A549 (cell line): ENCODE measurements around the gene MBD3L5. TPM values are rescaled to one million over a fixed set of nuclear protein-coding genes. Genes with fewer than 3 reads are reported as not detected.
A peak's percentile ranks its signal among the peaks of the same experiment; 100 is the strongest.

ENCODE experiments used
- ATAC-seq, 2 experiments: fragments of 200-7000 bp in 1 of 2; fragments of >200 bp in 1 of 2; cut with Nextera tagmentation in 1 of 2; cut with Tn5 transposase in 1 of 2; 3 replicates each; pipeline versions ENCODE4 v1.8.0 to v1.9.1; 2018 to 2020; ENCODE audit warnings: mild to moderate bottlenecking in 1 of 2, moderate library complexity in 1 of 2
- CTCF ChIA-PET: fragments of 300-600 bp; sonication (Branson Sonifier 250); formaldehyde crosslinking; extraction: SDS; loops from one replicate; lab custom pipeline; 2021; ENCODE audit warnings: antibody characterized with exemption, inconsistent platforms; lab: Yijun Ruan, JAX
- POLR2A ChIA-PET: fragments of 350-600 bp; formaldehyde crosslinking; extraction: SDS; loops from one replicate; lab custom pipeline; 2021; ENCODE audit warnings: antibody characterized with exemption, inconsistent platforms; lab: Yijun Ruan, JAX
- DNase-seq, 2 experiments: peaks; one replicate each; pipeline versions ENCODE4 v3.0.0 to v3.0.0-alpha.2; 2011 to 2016; ENCODE audit warnings: low read depth in 1 of 2, low spot score in 1 of 2
- FAIRE-seq: peaks from 2 replicates; lab custom pipeline; 2011; peaks lifted over from hg19 to GRCh38; lab: Jason Lieb, UNC
- H3K27ac ChIP-seq, 2 experiments: fragments of >200 bp; sonication (Bioruptor Twin); formaldehyde crosslinking; 3 replicates each; pipeline ENCODE4 v1.5.1; 2016 to 2017
- H3K4me1 ChIP-seq: fragments of >200 bp; sonication (Bioruptor Twin); formaldehyde crosslinking; 3 replicates; pipeline ENCODE4 v1.6.1; 2016
- H3K4me2 ChIP-seq: fragments of >200 bp; sonication (Bioruptor Twin); formaldehyde crosslinking; 3 replicates; pipeline ENCODE4 v1.6.1; 2016
- H3K4me3 ChIP-seq: fragments of >200 bp; sonication (Bioruptor Twin); formaldehyde crosslinking; 3 replicates; pipeline ENCODE4 v1.5.1; 2016
- H3K9me3 ChIP-seq: fragments of >200 bp; sonication (Bioruptor Twin); formaldehyde crosslinking; 3 replicates; pipeline ENCODE4 v1.6.1; 2016
- BHLHE40 ChIP-seq: IDR thresholded peaks from 2 replicates; pipeline ENCODE4 v1.6.1; 2012; ENCODE audit warnings: low read depth, low read length, inconsistent platforms
- CHD2 ChIP-seq: fragments of 150-350 bp; IDR thresholded peaks from 2 replicates; pipeline ENCODE4 v1.6.1; 2014; ENCODE audit warnings: low read length; ENCODE audit not compliant: partially characterized antibody
- CHD4 ChIP-seq: fragments of 200-600 bp; sonication (generic); IDR thresholded peaks from 2 replicates; pipeline ENCODE4 v1.6.1; 2016; ENCODE audit warnings: antibody characterized with exemption, mild to moderate bottlenecking, borderline replicate concordance
- EP300 ChIP-seq, 2 experiments: fragments of >200 bp; sonication (Bioruptor Twin); formaldehyde crosslinking; IDR thresholded peaks; 2 replicates in 1 of 2; 3 replicates in 1 of 2; pipeline ENCODE4 v1.6.1; 2016 to 2017
- ESRRA ChIP-seq: fragments of 150-350 bp; IDR thresholded peaks from 2 replicates; pipeline ENCODE4 v1.6.1; 2014; ENCODE audit warnings: mild to moderate bottlenecking, low read length, borderline replicate concordance
- FOSL2 ChIP-seq, 2 experiments: fragments of 450-650 bp in 1 of 2; fragments of >200 bp in 1 of 2; sonication (Bioruptor Twin) in 1 of 2; formaldehyde crosslinking; IDR thresholded peaks; 2 replicates each; pipeline versions ENCODE4 v1.5.0 to v1.6.1; 2016 to 2020; ENCODE audit warnings: mild to moderate bottlenecking in 1 of 2, moderate library complexity in 1 of 2
- HEYL ChIP-seq: fragments of 250-450 bp; sonication (Bioruptor Pico); IDR thresholded peaks from 2 replicates; pipeline ENCODE4 v1.8.0; 2021; ENCODE audit warnings: mild to moderate bottlenecking, moderate library complexity
- JUNB ChIP-seq: fragments of >200 bp; sonication (Bioruptor Twin); formaldehyde crosslinking; IDR thresholded peaks from 2 replicates; pipeline ENCODE4 v1.6.1; 2016
- KDM5A ChIP-seq: fragments of 200-600 bp; sonication (generic); IDR thresholded peaks from 2 replicates; pipeline ENCODE4 v1.6.1; 2016; ENCODE audit warnings: antibody characterized with exemption, mild to moderate bottlenecking
- MAFK ChIP-seq: fragments of 450-650 bp; IDR thresholded peaks from 2 replicates; pipeline ENCODE4 v1.6.1; 2014; ENCODE audit not compliant: partially characterized antibody
- MAZ ChIP-seq: fragments of 150-350 bp; IDR thresholded peaks from 2 replicates; pipeline ENCODE4 v1.6.1; 2014; ENCODE audit warnings: antibody characterized with exemption, low read depth, low read length, borderline replicate concordance
- MYC ChIP-seq: IDR thresholded peaks from 2 replicates; pipeline ENCODE4 v1.6.1; 2012; ENCODE audit warnings: mild to moderate bottlenecking, inconsistent platforms, low read length, improper control_type of control experiment, borderline replicate concordance
- POLR2A ChIP-seq: IDR thresholded peaks from 2 replicates; pipeline ENCODE4 v1.6.1; 2012; ENCODE audit warnings: mild to moderate bottlenecking, low read length
- RAD21 ChIP-seq, 2 experiments: fragments of >200 bp in 1 of 2; sonication (Bioruptor Twin) in 1 of 2; formaldehyde crosslinking in 1 of 2; IDR thresholded peaks in 1 of 2; conservative IDR thresholded peaks in 1 of 2; 2 replicates in 1 of 2; 3 replicates in 1 of 2; pipeline ENCODE4 v1.6.1; 2012 to 2018; ENCODE audit warnings: inconsistent platforms in 1 of 2
- RFX5 ChIP-seq: fragments of 450-650 bp; IDR thresholded peaks from 2 replicates; pipeline ENCODE4 v1.7.1; 2014; ENCODE audit warnings: antibody characterized with exemption, mild to moderate bottlenecking, moderate library complexity
- RNF2 ChIP-seq: fragments of 200-600 bp; sonication (generic); IDR thresholded peaks from 2 replicates; pipeline ENCODE4 v1.6.1; 2016; ENCODE audit warnings: low read depth, mild to moderate bottlenecking, antibody characterized with exemption, moderate library complexity, borderline replicate concordance
- SMC3 ChIP-seq: fragments of >200 bp; sonication (Bioruptor Twin); formaldehyde crosslinking; IDR thresholded peaks from 3 replicates; pipeline ENCODE4 v1.6.1; 2018; ENCODE audit warnings: inconsistent platforms
- ZC3H11A ChIP-seq: fragments of 450-650 bp; IDR thresholded peaks from 2 replicates; pipeline ENCODE4 v1.6.1; 2014; ENCODE audit warnings: antibody characterized with exemption, mild to moderate bottlenecking
- ZNF302 ChIP-seq: fragments of 250-450 bp; sonication (Bioruptor Pico); IDR thresholded peaks from 2 replicates; pipeline ENCODE4 v1.9.0; 2021; ENCODE audit warnings: inconsistent platforms, mild to moderate bottlenecking, moderate library complexity
- ZSCAN20 ChIP-seq: fragments of 250-450 bp; sonication (Bioruptor Pico); IDR thresholded peaks from 2 replicates; pipeline ENCODE4 v1.8.0; 2022; ENCODE audit warnings: mild to moderate bottlenecking, moderate library complexity
- WGBS: methylation state at CpG from one replicate; pipeline ENCODE4 v1.1.6; 2017; ENCODE audit errors: missing lambda C conversion rate; 5-methylcytosine and 5-hydroxymethylcytosine counted together
- polyA plus RNA-seq, 4 experiments: library from polyadenylated mRNA; depleted of rRNA in 3 of 4; stranded (reverse); fragments of >200 nt; fragmentation: RNase III in 1 of 4; extraction: RNeasy Plus Mini Kit Qiagen cat#74134 plus additional on column Dnase treatment in 1 of 4; gene quantifications; 2 replicates in 3 of 4; 3 replicates in 1 of 4; pipeline ENCODE4 v1.2.3, GENCODE V29; 2011 to 2017
- TF ChIP-seq, protein P1 (sequence below): fragments of >200 bp; sonication (Bioruptor Twin); formaldehyde crosslinking; IDR thresholded peaks from 3 replicates; pipeline ENCODE4 v1.5.1; 2016
- TF ChIP-seq, protein P2 (sequence below): fragments of 450-650 bp; IDR thresholded peaks from 2 replicates; pipeline ENCODE4 v1.6.1; 2014; ENCODE audit warnings: antibody characterized with exemption
- TF ChIP-seq, protein P3 (sequence below): fragments of 200-600 bp; sonication (generic); IDR thresholded peaks from 2 replicates; pipeline ENCODE4 v1.6.1; 2016; ENCODE audit warnings: antibody characterized with exemption, mild to moderate bottlenecking, moderate library complexity

Gene MBD3L5
- polyA plus RNA-seq, 2 of the 4 experiments (the other 2 are of a cell fraction) = not detected

DNA sequence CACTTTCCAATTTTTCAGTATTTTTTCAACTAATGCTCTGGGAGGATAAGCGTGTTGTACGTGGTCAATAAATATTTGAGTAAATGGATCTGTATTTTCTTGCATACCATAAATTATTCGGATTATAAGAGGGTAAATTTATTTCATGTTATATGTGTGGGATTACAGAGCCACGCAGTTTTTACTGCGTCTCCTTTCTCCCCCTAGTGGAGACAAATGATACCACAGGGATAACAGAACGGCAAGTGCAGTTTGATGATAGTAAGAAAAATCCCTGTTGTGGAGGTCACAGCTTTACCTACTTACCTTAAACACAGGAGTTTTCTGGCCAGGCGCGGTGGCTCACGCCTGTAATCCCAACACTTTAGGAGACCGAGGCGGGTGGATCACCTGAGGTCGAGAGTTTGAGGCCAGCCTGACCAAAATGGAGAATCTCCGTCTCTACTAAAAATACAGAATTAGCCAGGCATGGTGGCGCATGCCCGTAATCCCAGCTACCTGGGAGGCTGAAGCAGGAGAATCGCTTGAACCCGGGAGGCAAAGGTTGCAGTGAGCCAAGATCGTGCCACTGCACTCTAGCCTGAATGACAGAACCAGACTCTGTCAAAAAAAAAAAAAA, 26.0 kb upstream of the MBD3L5 start:
- Histone ChIP-seq H3K9me3 (no peaks in the 10 kb centered on the region), H3K4me3 (no peak overlapping the region), H3K4me2 (no peak overlapping the region), H3K4me1 (no peaks in the 10 kb centered on the region), H3K27ac (no peak overlapping the region)
- ATAC-seq (peak; percentile 59 to 74; a peak in 3 of 6 replicates), DNase-seq (peak; percentile 29 to 56), FAIRE-seq (no peak)
- WGBS = 9% methylated on average over 13 of the region's 18 CpGs
- ChIA-PET POLR2A (no interaction called here), CTCF (interaction anchor here (0.6 to 2.0 kb wide), 8 partner anchors 10 to 326 kb away, joined by 3 to 4 read pairs (median 3); no protein-coding TSS in a partner anchor)
- TF ChIP-seq, protein P1, sequence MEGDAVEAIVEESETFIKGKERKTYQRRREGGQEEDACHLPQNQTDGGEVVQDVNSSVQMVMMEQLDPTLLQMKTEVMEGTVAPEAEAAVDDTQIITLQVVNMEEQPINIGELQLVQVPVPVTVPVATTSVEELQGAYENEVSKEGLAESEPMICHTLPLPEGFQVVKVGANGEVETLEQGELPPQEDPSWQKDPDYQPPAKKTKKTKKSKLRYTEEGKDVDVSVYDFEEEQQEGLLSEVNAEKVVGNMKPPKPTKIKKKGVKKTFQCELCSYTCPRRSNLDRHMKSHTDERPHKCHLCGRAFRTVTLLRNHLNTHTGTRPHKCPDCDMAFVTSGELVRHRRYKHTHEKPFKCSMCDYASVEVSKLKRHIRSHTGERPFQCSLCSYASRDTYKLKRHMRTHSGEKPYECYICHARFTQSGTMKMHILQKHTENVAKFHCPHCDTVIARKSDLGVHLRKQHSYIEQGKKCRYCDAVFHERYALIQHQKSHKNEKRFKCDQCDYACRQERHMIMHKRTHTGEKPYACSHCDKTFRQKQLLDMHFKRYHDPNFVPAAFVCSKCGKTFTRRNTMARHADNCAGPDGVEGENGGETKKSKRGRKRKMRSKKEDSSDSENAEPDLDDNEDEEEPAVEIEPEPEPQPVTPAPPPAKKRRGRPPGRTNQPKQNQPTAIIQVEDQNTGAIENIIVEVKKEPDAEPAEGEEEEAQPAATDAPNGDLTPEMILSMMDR = peak; percentile 52
- TF ChIP-seq SMC3 (peak; percentile 38; the same call in 2 of the 3 replicates), HEYL (CRISPR knock-in tag) (no peak), RAD21 (conservative IDR thresholded peaks at IDR 0.05 in 1 of 2, IDR thresholded peaks at IDR 0.05 in 1 of 2) (peak; percentile 44 to 65)

DNA sequence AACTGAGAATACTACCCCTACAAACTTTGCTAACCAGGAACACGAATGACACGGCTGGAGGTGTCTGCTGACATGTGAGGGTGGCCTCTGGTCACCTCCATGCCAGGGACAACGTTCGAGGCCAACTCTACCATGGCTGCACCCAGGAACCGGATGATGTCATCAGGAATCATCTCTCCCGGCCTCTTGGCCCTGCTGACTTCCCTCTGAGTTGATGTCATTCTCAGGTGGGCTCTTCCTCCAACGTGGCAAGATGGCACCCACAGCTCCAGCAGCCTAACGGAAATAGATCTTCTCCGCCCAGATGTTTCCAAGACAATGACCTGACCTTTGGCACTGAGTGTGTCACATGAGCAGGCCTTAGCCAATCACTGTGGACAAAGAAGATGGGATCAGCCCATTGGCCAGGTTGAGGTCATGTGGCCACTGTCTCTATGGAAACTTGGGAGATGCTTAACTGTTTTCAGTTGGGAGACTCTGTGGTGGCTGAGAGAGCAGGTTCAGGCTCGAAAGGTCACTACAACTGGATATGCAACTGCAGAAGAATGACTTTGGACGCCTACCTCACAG, 24.2 kb upstream of the MBD3L5 start:
- Histone ChIP-seq H3K4me1 (no peaks in the 10 kb centered on the region), H3K9me3 (no peaks in the 10 kb centered on the region), H3K27ac (no peak overlapping the region), H3K4me3 (no peak overlapping the region), H3K4me2 (no peak overlapping the region)
- FAIRE-seq (no peak), ATAC-seq (no peak), DNase-seq (no peak)
- CTCF ChIA-PET = interaction anchor here (0.6 kb wide), 1 partner anchor 384 kb away, joined by 3 read pairs; no protein-coding TSS in a partner anchor
- POLR2A ChIA-PET = no interaction called here
- 71% methylated on average over 4 of the region's 11 CpGs for WGBS
- TF ChIP-seq ESRRA (no peak), ZNF302 (no peak), MAZ (no peak), MYC (no peak)
- TF ChIP-seq, protein P2, sequence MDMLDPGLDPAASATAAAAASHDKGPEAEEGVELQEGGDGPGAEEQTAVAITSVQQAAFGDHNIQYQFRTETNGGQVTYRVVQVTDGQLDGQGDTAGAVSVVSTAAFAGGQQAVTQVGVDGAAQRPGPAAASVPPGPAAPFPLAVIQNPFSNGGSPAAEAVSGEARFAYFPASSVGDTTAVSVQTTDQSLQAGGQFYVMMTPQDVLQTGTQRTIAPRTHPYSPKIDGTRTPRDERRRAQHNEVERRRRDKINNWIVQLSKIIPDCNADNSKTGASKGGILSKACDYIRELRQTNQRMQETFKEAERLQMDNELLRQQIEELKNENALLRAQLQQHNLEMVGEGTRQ = peak; percentile 45

DNA sequence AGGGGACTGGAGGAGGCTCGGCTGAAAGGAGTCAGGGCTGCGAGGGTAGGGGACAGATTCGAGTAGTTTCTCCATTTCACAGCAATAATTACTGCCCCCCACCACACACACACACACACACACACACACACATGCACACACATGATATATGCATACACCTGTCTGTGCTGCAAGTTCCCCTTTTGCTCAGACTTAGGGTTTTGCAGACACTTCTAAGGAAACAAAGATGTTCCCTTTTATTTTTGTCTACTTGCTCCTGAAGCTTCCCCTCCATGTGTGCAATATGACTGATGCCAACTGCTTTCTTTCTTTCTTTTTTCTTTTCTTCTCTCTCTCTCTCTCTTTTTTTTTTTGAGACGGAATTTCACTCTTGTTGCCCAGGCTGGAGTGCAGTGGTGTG, 22.5 kb upstream of the MBD3L5 start:
- Histone ChIP-seq H3K4me2 (no peak overlapping the region), H3K27ac (no peak overlapping the region), H3K4me3 (no peak overlapping the region), H3K9me3 (no peaks in the 10 kb centered on the region), H3K4me1 (no peaks in the 10 kb centered on the region)
- TF ChIP-seq RNF2 (no peak), JUNB (no peak), ZSCAN20 (no peak), RFX5 (no peak), POLR2A (no peak), CHD2 (no peak), FOSL2 (IDR thresholded peaks at IDR 0.05) (no peak), FOSL2 (CRISPR knock-in tag; IDR thresholded peaks at IDR 0.05) (no peak), KDM5A (no peak), EP300 (IDR thresholded peaks at IDR 0.05) (no peak), BHLHE40 (no peak), MAFK (no peak), CHD4 (no peak), MYC (no peak), HEYL (CRISPR knock-in tag) (no peak), ZC3H11A (no peak)
- TF ChIP-seq, protein P3, sequence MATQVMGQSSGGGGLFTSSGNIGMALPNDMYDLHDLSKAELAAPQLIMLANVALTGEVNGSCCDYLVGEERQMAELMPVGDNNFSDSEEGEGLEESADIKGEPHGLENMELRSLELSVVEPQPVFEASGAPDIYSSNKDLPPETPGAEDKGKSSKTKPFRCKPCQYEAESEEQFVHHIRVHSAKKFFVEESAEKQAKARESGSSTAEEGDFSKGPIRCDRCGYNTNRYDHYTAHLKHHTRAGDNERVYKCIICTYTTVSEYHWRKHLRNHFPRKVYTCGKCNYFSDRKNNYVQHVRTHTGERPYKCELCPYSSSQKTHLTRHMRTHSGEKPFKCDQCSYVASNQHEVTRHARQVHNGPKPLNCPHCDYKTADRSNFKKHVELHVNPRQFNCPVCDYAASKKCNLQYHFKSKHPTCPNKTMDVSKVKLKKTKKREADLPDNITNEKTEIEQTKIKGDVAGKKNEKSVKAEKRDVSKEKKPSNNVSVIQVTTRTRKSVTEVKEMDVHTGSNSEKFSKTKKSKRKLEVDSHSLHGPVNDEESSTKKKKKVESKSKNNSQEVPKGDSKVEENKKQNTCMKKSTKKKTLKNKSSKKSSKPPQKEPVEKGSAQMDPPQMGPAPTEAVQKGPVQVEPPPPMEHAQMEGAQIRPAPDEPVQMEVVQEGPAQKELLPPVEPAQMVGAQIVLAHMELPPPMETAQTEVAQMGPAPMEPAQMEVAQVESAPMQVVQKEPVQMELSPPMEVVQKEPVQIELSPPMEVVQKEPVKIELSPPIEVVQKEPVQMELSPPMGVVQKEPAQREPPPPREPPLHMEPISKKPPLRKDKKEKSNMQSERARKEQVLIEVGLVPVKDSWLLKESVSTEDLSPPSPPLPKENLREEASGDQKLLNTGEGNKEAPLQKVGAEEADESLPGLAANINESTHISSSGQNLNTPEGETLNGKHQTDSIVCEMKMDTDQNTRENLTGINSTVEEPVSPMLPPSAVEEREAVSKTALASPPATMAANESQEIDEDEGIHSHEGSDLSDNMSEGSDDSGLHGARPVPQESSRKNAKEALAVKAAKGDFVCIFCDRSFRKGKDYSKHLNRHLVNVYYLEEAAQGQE = no peak
- DNase-seq (no peak), FAIRE-seq (no peak), ATAC-seq (no peak)
- POLR2A ChIA-PET = no interaction called here
- WGBS = 4% methylated on average over 4 of the region's 4 CpGs
- CTCF ChIA-PET = no interaction called here
